Measurements from ENCODE around the gene LTF.

The LTF gene

GRCh38 chr3:46488735-46489361, 24.1 kb upstream of the LTF start:
- no CpG with 5 or more reads among the region's 26 CpGs for WGBS (ENCODE audit: extremely low coverage, insufficient coverage, low lambda C conversion rate)
- Histone ChIP-seq H4K5ac (ENCODE audit: low read length) (no peak overlapping the region), H3K9ac (ENCODE audit: low read length) (no peak overlapping the region), H2AK5ac (ENCODE audit: low read length) (no peak overlapping the region), H3K4ac (ENCODE audit: low read depth, low read length) (peak overlapping the region; percentile 39), H3K4me2 (ENCODE audit: low read length) (no peak overlapping the region), H4K8ac (ENCODE audit: low read depth, low read length) (no peak overlapping the region), H3K79me2 (ENCODE audit: control insufficient read depth, insufficient read depth, low read length) (no peaks in the 10 kb centered on the region), H3K23ac (ENCODE audit: low read length) (no peak overlapping the region), H3K4me1 (ENCODE audit: control insufficient read depth, low read depth, low read length) (peaks cover 4% of the 10 kb centered on the region), H3K4me3 (ENCODE audit: low read length) (no peak overlapping the region), H3K79me1 (ENCODE audit: low read length) (no peaks in the 10 kb centered on the region), H3K56ac (ENCODE audit: low read length) (peak overlapping the region; percentile 12), H3K27ac (ENCODE audit: low read depth, low read length) (no peak overlapping the region), H3K18ac (ENCODE audit: low read length) (no peak overlapping the region), H3K27me3 (ENCODE audit: insufficient read depth, low read length, poor library complexity) (no peaks in the 10 kb centered on the region), H2BK15ac (replicated peaks; ENCODE audit: low read depth) (no peak overlapping the region), H2BK120ac (ENCODE audit: low read depth, low read length) (no peak overlapping the region), H3K36me3 (ENCODE audit: control insufficient read depth, insufficient read depth, low read length) (no peaks in the 10 kb centered on the region), H2BK5ac (ENCODE audit: low read length) (no peak overlapping the region)
- peak; percentile 96 for DNase-seq

DNA sequence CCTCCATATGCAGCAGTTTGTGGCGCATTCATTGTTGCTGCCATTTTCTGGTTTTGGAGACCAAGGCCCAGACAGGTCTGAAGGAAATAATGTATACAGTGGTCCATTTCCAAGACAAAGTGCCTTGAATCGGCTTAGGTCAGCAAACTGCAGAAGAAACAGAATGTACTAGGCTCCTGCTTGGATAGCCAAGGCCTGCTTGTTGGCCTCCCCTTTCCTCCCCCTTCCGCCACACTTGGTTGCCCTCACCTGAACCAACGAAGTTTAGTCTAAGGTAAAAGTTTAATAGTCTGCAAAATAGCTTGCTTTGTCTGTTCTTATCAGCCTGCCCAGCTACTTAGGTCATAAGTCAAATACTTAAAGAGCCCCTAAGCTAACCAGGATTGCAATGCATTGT, 21.1 kb upstream of the LTF start:
- H2BK120ac ChIP-seq (ENCODE audit: low read depth, low read length), result no peak overlapping the region
- no peaks in the 10 kb centered on the region for H3K79me2 ChIP-seq (ENCODE audit: control insufficient read depth, insufficient read depth, low read length)
- H2AK5ac ChIP-seq (ENCODE audit: low read length), result no peak overlapping the region
- H3K56ac ChIP-seq (ENCODE audit: low read length), result no peak overlapping the region
- no peak overlapping the region for H3K4me3 ChIP-seq (ENCODE audit: low read length)
- H3K4ac ChIP-seq (ENCODE audit: low read depth, low read length), result no peak overlapping the region
- no peak overlapping the region for H4K5ac ChIP-seq (ENCODE audit: low read length)
- no peaks in the 10 kb centered on the region for H3K79me1 ChIP-seq (ENCODE audit: low read length)
- H3K27ac ChIP-seq (ENCODE audit: low read depth, low read length), result no peak overlapping the region
- H2BK15ac ChIP-seq (replicated peaks; ENCODE audit: low read depth), result no peak overlapping the region
- WGBS (ENCODE audit: extremely low coverage, insufficient coverage, low lambda C conversion rate), result no CpG with 5 or more reads among the region's 4 CpGs
- no peak overlapping the region for H4K8ac ChIP-seq (ENCODE audit: low read depth, low read length)
- DNase-seq, result no peak
- H3K9ac ChIP-seq (ENCODE audit: low read length), result no peak overlapping the region
- H3K36me3 ChIP-seq (ENCODE audit: control insufficient read depth, insufficient read depth, low read length), result no peaks in the 10 kb centered on the region
- H3K4me1 ChIP-seq (ENCODE audit: control insufficient read depth, low read depth, low read length), result peaks cover 4% of the 10 kb centered on the region
- no peak overlapping the region for H3K23ac ChIP-seq (ENCODE audit: low read length)
- H3K18ac ChIP-seq (ENCODE audit: low read length), result no peak overlapping the region
- no peak overlapping the region for H3K4me2 ChIP-seq (ENCODE audit: low read length)
- no peak overlapping the region for H2BK5ac ChIP-seq (ENCODE audit: low read length)
- no peaks in the 10 kb centered on the region for H3K27me3 ChIP-seq (ENCODE audit: insufficient read depth, low read length, poor library complexity)

- H3K56ac ChIP-seq (ENCODE audit: low read length), result no peak overlapping the region
- H3K23ac ChIP-seq (ENCODE audit: low read length), result no peak overlapping the region
- no peaks in the 10 kb centered on the region for H3K79me1 ChIP-seq (ENCODE audit: low read length)
- no peak overlapping the region for H3K27ac ChIP-seq (ENCODE audit: low read depth, low read length)
- peak overlapping the region; percentile 31 for H2BK120ac ChIP-seq (ENCODE audit: low read depth, low read length)
- no peak overlapping the region for H3K18ac ChIP-seq (ENCODE audit: low read length)
- peak overlapping the region; percentile 6 for H3K4ac ChIP-seq (ENCODE audit: low read depth, low read length)
- no peak overlapping the region for H2BK15ac ChIP-seq (replicated peaks; ENCODE audit: low read depth)
- H3K9ac ChIP-seq (ENCODE audit: low read length), result no peak overlapping the region
- H3K4me3 ChIP-seq (ENCODE audit: low read length), result no peak overlapping the region
- H2BK5ac ChIP-seq (ENCODE audit: low read length), result no peak overlapping the region
- H3K27me3 ChIP-seq (ENCODE audit: insufficient read depth, low read length, poor library complexity), result no peaks in the 10 kb centered on the region
- peak; percentile 57 for DNase-seq
- H3K79me2 ChIP-seq (ENCODE audit: control insufficient read depth, insufficient read depth, low read length), result no peaks in the 10 kb centered on the region
- H2AK5ac ChIP-seq (ENCODE audit: low read length), result no peak overlapping the region
- peaks cover 4% of the 10 kb centered on the region for H3K4me1 ChIP-seq (ENCODE audit: control insufficient read depth, low read depth, low read length)
- no CpG with 5 or more reads among the region's 10 CpGs for WGBS (ENCODE audit: extremely low coverage, insufficient coverage, low lambda C conversion rate)
- H3K4me2 ChIP-seq (ENCODE audit: low read length), result no peak overlapping the region
- no peak overlapping the region for H4K8ac ChIP-seq (ENCODE audit: low read depth, low read length)
- H3K36me3 ChIP-seq (ENCODE audit: control insufficient read depth, insufficient read depth, low read length), result no peaks in the 10 kb centered on the region
- no peak overlapping the region for H4K5ac ChIP-seq (ENCODE audit: low read length)
These were observed 20.4 kb upstream of the LTF start for GRCh38 chr3:46484911-46485778.

GRCh38 chr3:46484388-46484787, 19.7 kb upstream of the LTF start:
- no peak overlapping the region for H3K18ac ChIP-seq (ENCODE audit: low read length)
- H3K4me1 ChIP-seq (ENCODE audit: control insufficient read depth, low read depth, low read length), result peaks cover 4% of the 10 kb centered on the region
- no peak overlapping the region for H2AK5ac ChIP-seq (ENCODE audit: low read length)
- no peak overlapping the region for H2BK15ac ChIP-seq (replicated peaks; ENCODE audit: low read depth)
- H3K36me3 ChIP-seq (ENCODE audit: control insufficient read depth, insufficient read depth, low read length), result no peaks in the 10 kb centered on the region
- no peak overlapping the region for H3K9ac ChIP-seq (ENCODE audit: low read length)
- H3K79me1 ChIP-seq (ENCODE audit: low read length), result no peaks in the 10 kb centered on the region
- H3K56ac ChIP-seq (ENCODE audit: low read length), result no peak overlapping the region
- no peak overlapping the region for H3K4ac ChIP-seq (ENCODE audit: low read depth, low read length)
- no peak overlapping the region for H3K4me2 ChIP-seq (ENCODE audit: low read length)
- no peak for DNase-seq
- H3K79me2 ChIP-seq (ENCODE audit: control insufficient read depth, insufficient read depth, low read length), result no peaks in the 10 kb centered on the region
- no peak overlapping the region for H4K8ac ChIP-seq (ENCODE audit: low read depth, low read length)
- no peak overlapping the region for H2BK120ac ChIP-seq (ENCODE audit: low read depth, low read length)
- no peak overlapping the region for H3K23ac ChIP-seq (ENCODE audit: low read length)
- no peaks in the 10 kb centered on the region for H3K27me3 ChIP-seq (ENCODE audit: insufficient read depth, low read length, poor library complexity)
- no peak overlapping the region for H3K4me3 ChIP-seq (ENCODE audit: low read length)
- no peak overlapping the region for H3K27ac ChIP-seq (ENCODE audit: low read depth, low read length)
- WGBS (ENCODE audit: extremely low coverage, insufficient coverage, low lambda C conversion rate), result no CpG with 5 or more reads among the region's 1 CpG
- H2BK5ac ChIP-seq (ENCODE audit: low read length), result no peak overlapping the region
- no peak overlapping the region for H4K5ac ChIP-seq (ENCODE audit: low read length)

DNA sequence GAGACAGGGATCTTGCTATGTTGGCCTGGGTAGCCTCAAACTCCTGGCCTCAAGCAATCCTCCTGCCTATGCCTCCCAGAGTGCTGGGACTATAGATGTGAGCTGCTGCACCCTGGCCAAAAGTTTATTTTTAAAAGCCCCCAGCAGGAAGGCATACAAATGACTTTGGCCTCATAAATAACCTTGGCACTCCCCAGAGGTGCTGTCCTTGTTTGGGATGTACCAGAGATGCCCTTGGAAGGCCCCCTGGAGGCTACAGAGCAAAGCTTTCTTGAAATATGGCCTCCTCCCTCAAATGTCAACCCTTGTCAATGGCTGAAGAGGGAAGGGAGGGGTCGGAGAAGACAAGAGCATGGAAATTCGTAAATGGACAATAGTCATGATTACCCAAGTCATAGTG, 19.1 kb upstream of the LTF start:
- Histone ChIP-seq H3K23ac (ENCODE audit: low read length) (no peak overlapping the region), H3K79me2 (ENCODE audit: control insufficient read depth, insufficient read depth, low read length) (no peaks in the 10 kb centered on the region), H3K27ac (ENCODE audit: low read depth, low read length) (no peak overlapping the region), H3K56ac (ENCODE audit: low read length) (no peak overlapping the region), H2BK5ac (ENCODE audit: low read length) (no peak overlapping the region), H3K4me3 (ENCODE audit: low read length) (no peak overlapping the region), H3K4ac (ENCODE audit: low read depth, low read length) (no peak overlapping the region), H3K4me2 (ENCODE audit: low read length) (no peak overlapping the region), H3K36me3 (ENCODE audit: control insufficient read depth, insufficient read depth, low read length) (no peaks in the 10 kb centered on the region), H3K4me1 (ENCODE audit: control insufficient read depth, low read depth, low read length) (peaks cover 2% of the 10 kb centered on the region), H3K18ac (ENCODE audit: low read length) (no peak overlapping the region), H4K5ac (ENCODE audit: low read length) (no peak overlapping the region), H4K8ac (ENCODE audit: low read depth, low read length) (no peak overlapping the region), H2AK5ac (ENCODE audit: low read length) (no peak overlapping the region), H2BK15ac (replicated peaks; ENCODE audit: low read depth) (no peak overlapping the region), H3K79me1 (ENCODE audit: low read length) (no peaks in the 10 kb centered on the region), H3K9ac (ENCODE audit: low read length) (no peak overlapping the region), H2BK120ac (ENCODE audit: low read depth, low read length) (no peak overlapping the region), H3K27me3 (ENCODE audit: insufficient read depth, low read length, poor library complexity) (no peaks in the 10 kb centered on the region)
- no peak for DNase-seq
- WGBS (ENCODE audit: extremely low coverage, insufficient coverage, low lambda C conversion rate), result no CpG with 5 or more reads among the region's 2 CpGs

Measured in mesendoderm (in vitro differentiated cells).